Posterior cingulate gyrus (tissue), 11 donors: ENCODE data around the gene LEMD2.
A peak's percentile ranks its signal among the peaks of the same experiment; 100 is the strongest.

Experiments used
- DNase-seq, 10 donors: peaks; one replicate each; pipeline versions ENCODE4 v3.0.0 to v3.0.0-alpha.2; 2020 to 2021; ENCODE audit warnings: mixed read lengths in 3 of 10
- intact Hi-C: fragments of 100-400 bp; cut with DNase I; formaldehyde crosslinking; loops from one replicate; pipeline ENCODE4 v1.15.1; 2023

LEMD2 gene

GRCh38 chr6:33779290-33779689 is 9.6 kb downstream of the LEMD2 start:
- no peak for DNase-seq
- intact Hi-C loops = no loop called here

GRCh38 chr6:33778444-33779121 is 10.3 kb downstream of the LEMD2 start:
- no peak for DNase-seq
- intact Hi-C loops = no loop called here

- intact Hi-C loops = no loop called here
- no peak for DNase-seq
Measured at GRCh38 chr6:33777398-33778388, 11.2 kb downstream of the LEMD2 start.

- intact Hi-C loops = no loop called here
- no peak for DNase-seq
Measured at GRCh38 chr6:33776764-33777163, 12.2 kb downstream of the LEMD2 start.

- DNase-seq = no peak
- intact Hi-C loops = no loop called here
Measured at GRCh38 chr6:33776186-33776585, 12.7 kb downstream of the LEMD2 start.

- intact Hi-C loops = no loop called here
- DNase-seq = no peak
Measured at GRCh38 chr6:33774774-33775173, 14.2 kb downstream of the LEMD2 start.

GRCh38 chr6:33772902-33773472 is 15.9 kb downstream of the LEMD2 start:
- no peak for DNase-seq
- intact Hi-C loops = no loop called here

GRCh38 chr6:33772082-33772830 is 16.7 kb downstream of the LEMD2 start:
- no peak for DNase-seq
- intact Hi-C loops = no loop called here

- intact Hi-C loops = loop anchor here (2.0 kb wide), 1 partner anchor 383 kb away; no protein-coding TSS in a partner anchor
- DNase-seq = peak; percentile 41 to 96 (median 63)
Measured at GRCh38 chr6:33771146-33772081, 17.5 kb downstream of the LEMD2 start.

GRCh38 chr6:33770833-33771145 is 18.1 kb downstream of the LEMD2 start:
- intact Hi-C loops = loop anchor here (2.0 kb wide), 1 partner anchor 384 kb away; no protein-coding TSS in a partner anchor

GRCh38 chr6:33770124-33770832 is 18.7 kb downstream of the LEMD2 start:
- no peak for DNase-seq
- intact Hi-C loops = loop anchor here (2.0 kb wide), 1 partner anchor 385 kb away; no protein-coding TSS in a partner anchor

More at GRCh38 chr6:33770833-33771145, 18.1 kb downstream of the LEMD2 start:
- no peak for DNase-seq

- peak in 1 of 10 donors; percentile 39 for DNase-seq
- intact Hi-C loops = loop anchor here (2.0 to 10.0 kb wide), 2 partner anchors 185 to 257 kb away; partner anchors contain the start of gene BAK1
Measured at GRCh38 chr6:33769248-33769821, 19.6 kb downstream of the LEMD2 start.

GRCh38 chr6:33768644-33769120 is 20.2 kb downstream of the LEMD2 start:
- peak; percentile 61 to 96 (median 84) for DNase-seq
- intact Hi-C loops = loop anchor here (2.0 to 10.0 kb wide), 2 partner anchors 184 to 258 kb away; partner anchors contain the start of gene BAK1

GRCh38 chr6:33766921-33767907 is 21.7 kb downstream of the LEMD2 start:
- intact Hi-C loops = loop anchor here (10.0 kb wide), 1 partner anchor 182 kb away; the partner anchor contains the start of gene BAK1

GRCh38 chr6:33765368-33765767 is 23.6 kb downstream of the LEMD2 start:
- intact Hi-C loops = loop anchor here (10.0 kb wide), 1 partner anchor 181 kb away; the partner anchor contains the start of gene BAK1
- DNase-seq = peak in 2 of 10 donors; percentile 58 to 77

More at GRCh38 chr6:33766921-33767907, 21.7 kb downstream of the LEMD2 start:
- DNase-seq = peak in 1 of 10 donors; percentile 48

- intact Hi-C loops = loop anchor here (5.0 to 10.0 kb wide), 2 partner anchors 52 to 179 kb away; partner anchors contain the start of genes BAK1 and UQCC2
- DNase-seq = peak in 1 of 10 donors; percentile 63
Measured at GRCh38 chr6:33764036-33764435, 24.9 kb downstream of the LEMD2 start.
